ENCODE measurements around the gene UBXN11.
"Not testable (repeated sequence)": the region's sequence is repeated elsewhere in the genome, so short reads cannot be mapped to it uniquely, and the experiment has no call there.

UBXN11 gene

GRCh38 chr1:26300578-26301275 lies 5.7 kb downstream of the UBXN11 start:
- no peak for DNase-seq

GRCh38 chr1:26297791-26298124 lies 8.7 kb downstream of the UBXN11 start:
- DNase-seq: no peak

GRCh38 chr1:26297057-26297790 lies 9.2 kb downstream of the UBXN11 start:
- DNase-seq: no peak

- no peak for DNase-seq
Measured at GRCh38 chr1:26296340-26297056, 9.9 kb downstream of the UBXN11 start.

GRCh38 chr1:26295194-26296138 lies 11.0 kb downstream of the UBXN11 start:
- no peak for DNase-seq

- DNase-seq: no peak
Measured at GRCh38 chr1:26293911-26294463, 12.4 kb downstream of the UBXN11 start.

- not testable (repeated sequence) for DNase-seq
Measured at GRCh38 chr1:26292735-26293134, 13.7 kb downstream of the UBXN11 start.

GRCh38 chr1:26291939-26292338 lies 14.5 kb downstream of the UBXN11 start:
- DNase-seq: no peak

- no peak for DNase-seq
Measured at GRCh38 chr1:26291433-26291832, 15.0 kb downstream of the UBXN11 start.

GRCh38 chr1:26290882-26291261 lies 15.6 kb downstream of the UBXN11 start:
- no peak for DNase-seq

GRCh38 chr1:26290122-26290881 lies 16.1 kb downstream of the UBXN11 start:
- DNase-seq: peak in 1 of 2 donors; percentile 29

GRCh38 chr1:26289158-26290059 lies 17.0 kb downstream of the UBXN11 start:
- DNase-seq: peak; percentile 30 to 98

- peak in 1 of 2 donors; percentile 74 for DNase-seq
Measured at GRCh38 chr1:26288311-26288941, 18.0 kb downstream of the UBXN11 start.

- no peak for DNase-seq
Measured at GRCh38 chr1:26287811-26288210, 18.6 kb downstream of the UBXN11 start.

- peak in 1 of 2 donors; percentile 84 for DNase-seq
Measured at GRCh38 chr1:26287033-26287711, 19.3 kb downstream of the UBXN11 start.

- DNase-seq: no peak
Measured at GRCh38 chr1:26286064-26286416, 20.4 kb downstream of the UBXN11 start.

- no peak for DNase-seq
Measured at GRCh38 chr1:26285366-26286063, 20.9 kb downstream of the UBXN11 start.

GRCh38 chr1:26284597-26285347 lies 21.7 kb downstream of the UBXN11 start:
- DNase-seq: peak; percentile 74 to 97
